WTC11 (cell line): ENCODE results near the gene SUSD1. TPM values are rescaled to one million over a fixed set of nuclear protein-coding genes. Genes with fewer than 3 reads are reported as not detected.

Experiments
- ATAC-seq: fragments of 200-7000 bp; cut with Tn5 transposase; 2 replicates; pipeline ENCODE4 v1.10.0; 2021; ENCODE audit warnings: mild to moderate bottlenecking, moderate library complexity
- CTCF ChIA-PET: fragments of 300-600 bp; sonication (Branson Sonifier 250); formaldehyde crosslinking; loops from one replicate; lab custom pipeline; 2021; ENCODE audit warnings: antibody characterized with exemption; lab: Charles Lee
- POLR2A ChIA-PET: fragments of 350-600 bp; sonication (Branson Sonifier 250); formaldehyde crosslinking; loops from one replicate; lab custom pipeline; 2021; ENCODE audit warnings: antibody characterized with exemption; lab: Charles Lee
- DNase-seq: peaks from one replicate; pipeline ENCODE4 v3.0.0; 2021; ENCODE audit warnings: low spot score
- H3K27ac Mint-ChIP-seq: 2 replicates; pipeline ENCODE4 v1.8.0; 2021; ENCODE audit warnings: mixed read lengths
- H3K27me3 Mint-ChIP-seq: 2 replicates; pipeline ENCODE4 v1.8.0; 2021; ENCODE audit warnings: low read depth, mild to moderate bottlenecking, moderate library complexity, mixed read lengths
- H3K36me3 Mint-ChIP-seq: 2 replicates; pipeline ENCODE4 v1.8.0; 2021; ENCODE audit warnings: mixed read lengths
- H3K4me1 Mint-ChIP-seq: 2 replicates; pipeline ENCODE4 v1.8.0; 2022; ENCODE audit warnings: mixed read lengths
- H3K4me3 Mint-ChIP-seq: 2 replicates; pipeline ENCODE4 v1.8.0; 2021; ENCODE audit warnings: mild to moderate bottlenecking, moderate library complexity, mixed read lengths
- H3K9me3 Mint-ChIP-seq: 2 replicates; pipeline ENCODE4 v1.8.0; 2021; ENCODE audit warnings: mixed read lengths
- ATF2 ChIP-seq: sonication (generic); formaldehyde crosslinking; IDR thresholded peaks from 2 replicates; pipeline ENCODE4 v1.8.1; 2022; ENCODE audit warnings: low read depth, missing genetic modification reagents, borderline replicate concordance
- CTCF ChIP-seq: fragments of 200-600 bp; IDR thresholded peaks from 2 replicates; pipeline ENCODE4 v1.8.0; 2022; ENCODE audit warnings: antibody characterized with exemption
- ESRRA ChIP-seq: sonication (generic); formaldehyde crosslinking; IDR thresholded peaks from 2 replicates; pipeline ENCODE4 v1.8.1; 2022; ENCODE audit warnings: mild to moderate bottlenecking, missing genetic modification reagents, borderline replicate concordance
- FOXP1 ChIP-seq: sonication (generic); formaldehyde crosslinking; IDR thresholded peaks from 2 replicates; pipeline ENCODE4 v1.8.0; 2022; ENCODE audit warnings: missing genetic modification reagents, mild to moderate bottlenecking, moderate library complexity, borderline replicate concordance
- GABPB1 ChIP-seq: sonication (generic); formaldehyde crosslinking; IDR thresholded peaks from 2 replicates; pipeline ENCODE4 v1.8.1; 2023; ENCODE audit warnings: mild to moderate bottlenecking, missing genetic modification reagents
- GRHL2 ChIP-seq: fragments of 250-450 bp; sonication (Bioruptor Pico); IDR thresholded peaks from 2 replicates; pipeline ENCODE4 v1.8.0; 2022; ENCODE audit warnings: mild to moderate bottlenecking, moderate library complexity; ENCODE audit not compliant: insufficient replicate concordance, severe bottlenecking
- NFATC4 ChIP-seq: fragments of 250-450 bp; sonication (Bioruptor Pico); IDR thresholded peaks from 2 replicates; pipeline ENCODE4 v1.9.0; 2021; ENCODE audit warnings: mild to moderate bottlenecking
- NFE2L1 ChIP-seq: sonication (generic); formaldehyde crosslinking; IDR thresholded peaks from 2 replicates; pipeline ENCODE4 v1.8.1; 2023; ENCODE audit warnings: missing genetic modification reagents
- TP53 ChIP-seq: sonication (generic); formaldehyde crosslinking; IDR thresholded peaks from 2 replicates; pipeline ENCODE4 v1.8.1; 2023; ENCODE audit warnings: mild to moderate bottlenecking, missing genetic modification reagents
- USF2 ChIP-seq: sonication (generic); formaldehyde crosslinking; IDR thresholded peaks from 2 replicates; pipeline ENCODE4 v1.8.1; 2023; ENCODE audit warnings: mild to moderate bottlenecking, missing genetic modification reagents, moderate library complexity
- ZBTB21 ChIP-seq: sonication (generic); formaldehyde crosslinking; IDR thresholded peaks from 2 replicates; pipeline ENCODE4 v1.8.1; 2023; ENCODE audit warnings: mild to moderate bottlenecking, missing genetic modification reagents, borderline replicate concordance
- ZNF263 ChIP-seq: sonication (generic); formaldehyde crosslinking; IDR thresholded peaks from 2 replicates; pipeline ENCODE4 v1.8.1; 2022; ENCODE audit warnings: low read depth, mild to moderate bottlenecking, moderate library complexity, missing genetic modification reagents
- ZNF425 ChIP-seq: fragments of 250-450 bp; sonication (Bioruptor Pico); conservative IDR thresholded peaks from 2 replicates; pipeline ENCODE4 v1.9.0; 2021; ENCODE audit warnings: mild to moderate bottlenecking
- total RNA-seq: library from RNA; stranded (reverse); gene quantifications from 3 replicates; pipeline ENCODE4 v1.2.3, GENCODE V29; 2021

Gene SUSD1
- total RNA-seq, 1 experiment from 2014 or later, result 5.1 TPM

GRCh38 chr9:112059966-112060320 lies 115.2 kb downstream of the SUSD1 start:
- H3K9me3 Mint-ChIP-seq, result peaks cover 11% of the 10 kb centered on the region; the same call in 1 of the 2 replicates
- POLR2A ChIA-PET, result no interaction called here
- H3K27me3 Mint-ChIP-seq, result no peaks in the 10 kb centered on the region
- ATAC-seq, result no peak
- no peak for DNase-seq
- H3K27ac Mint-ChIP-seq, result no peak overlapping the region
- peaks cover 15% of the 10 kb centered on the region for H3K36me3 Mint-ChIP-seq
- TF ChIP-seq ZNF263 (CRISPR knock-in tag) (no peak), ATF2 (CRISPR knock-in tag) (no peak), USF2 (no peak), CTCF (no peak), ESRRA (CRISPR knock-in tag) (no peak), GRHL2 (CRISPR knock-in tag) (no peak), TP53 (no peak), ZNF425 (CRISPR knock-in tag) (no peak), FOXP1 (CRISPR knock-in tag) (no peak), NFATC4 (no peak)
- TF ChIP-seq, all 79 proteins: peak for 0
- Mint-ChIP-seq H3K4me1 (peaks cover 9% of the 10 kb centered on the region), H3K4me3 (no peak overlapping the region)
- CTCF ChIA-PET, result no interaction called here

GRCh38 chr9:112059145-112059965 lies 115.7 kb downstream of the SUSD1 start:
- peaks cover 12% of the 10 kb centered on the region; the same call in 1 of the 2 replicates for H3K36me3 Mint-ChIP-seq
- H3K27me3 Mint-ChIP-seq, result no peaks in the 10 kb centered on the region
- DNase-seq (no peak), ATAC-seq (no peak)
- TF ChIP-seq NFE2L1 (no peak), ZBTB21 (no peak)
- ChIA-PET POLR2A (no interaction called here), CTCF (no interaction called here)
- H3K27ac Mint-ChIP-seq, result no peak overlapping the region
- H3K9me3 Mint-ChIP-seq, result peaks cover 8% of the 10 kb centered on the region; the same call in 1 of the 2 replicates
- H3K4me3 Mint-ChIP-seq, result no peak overlapping the region
- H3K4me1 Mint-ChIP-seq, result peaks cover 9% of the 10 kb centered on the region

GRCh38 chr9:112056996-112057395 lies 118.1 kb downstream of the SUSD1 start:
- no peak for ATAC-seq
- CTCF ChIA-PET, result no interaction called here
- no peaks in the 10 kb centered on the region for H3K27me3 Mint-ChIP-seq
- peaks cover 9% of the 10 kb centered on the region for H3K4me1 Mint-ChIP-seq
- no peak for DNase-seq
- H3K4me3 Mint-ChIP-seq, result no peak overlapping the region
- no peak for TF ChIP-seq GABPB1
- TF ChIP-seq, all 79 proteins: peak for 0
- no peak overlapping the region for H3K27ac Mint-ChIP-seq
- no peaks in the 10 kb centered on the region for H3K9me3 Mint-ChIP-seq
- POLR2A ChIA-PET, result no interaction called here
- no peaks in the 10 kb centered on the region for H3K36me3 Mint-ChIP-seq
